Measurements from ENCODE around the gene APC2.
"Not testable (repeated sequence)": the region's sequence is repeated elsewhere in the genome, so short reads cannot be mapped to it uniquely, and the experiment has no call there.

Gene APC2

GRCh38 chr19:1491114-1491848, 41.4 kb downstream of the APC2 start, which contains the start of gene REEP6:
REEP6 (plus strand) TSS chr19:1491181; CDS start chr19:1491270, 89 bp downstream.
- in situ Hi-C loops (cut with HindIII; ENCODE audit: low sequenced_read_pairs): no loop called here

- in situ Hi-C loops (cut with HindIII; ENCODE audit: low sequenced_read_pairs): no loop called here
Measured at GRCh38 chr19:1491849-1492170, 41.9 kb downstream of the APC2 start.

- in situ Hi-C loops (cut with HindIII; ENCODE audit: low sequenced_read_pairs): no loop called here
Measured at GRCh38 chr19:1492474-1493006, 42.6 kb downstream of the APC2 start.

GRCh38 chr19:1494115-1494815, 44.3 kb downstream of the APC2 start:
- in situ Hi-C loops (cut with HindIII; ENCODE audit: low sequenced_read_pairs): no loop called here

- in situ Hi-C loops (cut with HindIII; ENCODE audit: low sequenced_read_pairs): no loop called here
Measured at GRCh38 chr19:1495051-1495798, 45.3 kb downstream of the APC2 start.

GRCh38 chr19:1495799-1496713, 46.1 kb downstream of the APC2 start:
- in situ Hi-C loops (cut with HindIII; ENCODE audit: low sequenced_read_pairs): no loop called here

- in situ Hi-C loops (cut with HindIII; ENCODE audit: low sequenced_read_pairs): no loop called here
Measured at GRCh38 chr19:1496714-1497577, 47.0 kb downstream of the APC2 start.

GRCh38 chr19:1497578-1498235, 47.8 kb downstream of the APC2 start:
- in situ Hi-C loops (cut with HindIII; ENCODE audit: low sequenced_read_pairs): no loop called here

GRCh38 chr19:1499231-1499630, 49.3 kb downstream of the APC2 start:
- in situ Hi-C loops (cut with HindIII; ENCODE audit: low sequenced_read_pairs): not testable (repeated sequence)

GRCh38 chr19:1501200-1501595, 51.3 kb downstream of the APC2 start:
- in situ Hi-C loops (cut with HindIII; ENCODE audit: low sequenced_read_pairs): no loop called here

GRCh38 chr19:1502433-1503088, 52.6 kb downstream of the APC2 start:
- in situ Hi-C loops (cut with HindIII; ENCODE audit: low sequenced_read_pairs): no loop called here

- in situ Hi-C loops (cut with HindIII; ENCODE audit: low sequenced_read_pairs): no loop called here
Measured at GRCh38 chr19:1503089-1503924, 53.4 kb downstream of the APC2 start.

- in situ Hi-C loops (cut with HindIII; ENCODE audit: low sequenced_read_pairs): no loop called here
Measured at GRCh38 chr19:1503925-1504773, 54.2 kb downstream of the APC2 start.

- in situ Hi-C loops (cut with HindIII; ENCODE audit: low sequenced_read_pairs): no loop called here
Measured at GRCh38 chr19:1505012-1505411, 55.1 kb downstream of the APC2 start.

GRCh38 chr19:1505991-1506881, 56.3 kb downstream of the APC2 start:
- in situ Hi-C loops (cut with HindIII; ENCODE audit: low sequenced_read_pairs): no loop called here

- in situ Hi-C loops (cut with HindIII; ENCODE audit: low sequenced_read_pairs): no loop called here
Measured at GRCh38 chr19:1507192-1507660, 57.3 kb downstream of the APC2 start.

Measured in DLD1 (cell line).